ENCODE results near the gene CD38.

DNA sequence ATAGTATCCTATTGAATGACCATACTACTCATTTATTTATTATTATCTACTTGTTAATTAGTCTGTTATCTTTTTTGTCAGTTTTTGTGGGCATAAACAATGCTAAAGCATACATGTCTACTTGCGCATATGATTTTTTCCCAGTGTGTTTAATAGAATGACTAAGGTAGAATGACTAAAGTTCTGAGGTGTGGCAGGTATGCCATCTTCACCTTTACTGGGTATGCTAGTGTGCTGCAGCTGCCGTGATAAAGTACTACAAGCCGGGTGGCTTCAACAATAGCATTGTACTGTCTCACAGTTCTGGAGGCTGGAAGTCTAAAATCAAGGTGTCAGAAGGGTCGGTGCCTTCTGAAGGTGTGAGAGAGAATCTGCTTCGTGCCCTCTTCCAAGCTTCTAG, 19.2 kb downstream of the CD38 start:
- TF ChIP-seq CTCF (IDR thresholded peaks at IDR 0.05) = no peak
- TF ChIP-seq POLR2A (IDR thresholded peaks at IDR 0.05) = no peak
- TF ChIP-seq POLR2AphosphoS5 (IDR thresholded peaks at IDR 0.05) = no peak
- no peak for TF ChIP-seq EP300 (IDR thresholded peaks at IDR 0.05)

Data from suprapubic skin (tissue), 4 donors.